Thyroid gland (tissue), 4 donors: ENCODE results near the gene RNF13.

Experiments used
- POLR2A ChIP-seq, 2 donors: fragments of 450-650 bp; IDR thresholded peaks; one replicate each; pipeline ENCODE4 v1.6.1; 2017; ENCODE audit warnings: antibody characterized with exemption in 2 of 2, mild to moderate bottlenecking in 2 of 2, moderate library complexity in 1 of 2
- TF ChIP-seq, protein P1 (sequence below), 6 experiments: fragments of 200-600 bp in 3 of 6; fragments of 450-650 bp in 3 of 6; sonication (generic) in 3 of 6; IDR thresholded peaks; one replicate each; pipeline ENCODE4 v1.5.1; 2016 to 2019; ENCODE audit warnings: antibody characterized with exemption in 6 of 6, mild to moderate bottlenecking in 2 of 6, inconsistent platforms in 1 of 6, moderate library complexity in 1 of 6

DNA sequence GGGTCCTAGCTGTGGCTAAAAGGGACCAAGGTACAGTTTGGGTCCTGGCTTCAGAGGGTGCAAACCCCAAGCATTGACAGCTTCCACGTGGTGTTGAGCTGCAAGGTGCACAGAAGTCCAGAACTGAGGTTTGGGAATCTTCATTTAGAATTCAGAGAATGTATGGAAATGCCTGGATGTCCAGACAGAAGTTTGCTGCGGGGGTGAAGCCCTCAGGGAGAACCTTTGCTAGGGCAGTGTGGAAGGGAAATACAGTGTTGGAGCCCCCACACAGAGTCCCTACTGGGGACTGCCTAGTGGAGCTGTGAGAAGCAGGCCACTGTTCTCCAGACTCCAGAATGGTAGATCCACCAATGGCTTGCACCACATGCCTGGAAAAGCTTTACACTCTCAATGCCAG lies 17.9 kb downstream of the RNF13 start:
- TF ChIP-seq, protein P1, sequence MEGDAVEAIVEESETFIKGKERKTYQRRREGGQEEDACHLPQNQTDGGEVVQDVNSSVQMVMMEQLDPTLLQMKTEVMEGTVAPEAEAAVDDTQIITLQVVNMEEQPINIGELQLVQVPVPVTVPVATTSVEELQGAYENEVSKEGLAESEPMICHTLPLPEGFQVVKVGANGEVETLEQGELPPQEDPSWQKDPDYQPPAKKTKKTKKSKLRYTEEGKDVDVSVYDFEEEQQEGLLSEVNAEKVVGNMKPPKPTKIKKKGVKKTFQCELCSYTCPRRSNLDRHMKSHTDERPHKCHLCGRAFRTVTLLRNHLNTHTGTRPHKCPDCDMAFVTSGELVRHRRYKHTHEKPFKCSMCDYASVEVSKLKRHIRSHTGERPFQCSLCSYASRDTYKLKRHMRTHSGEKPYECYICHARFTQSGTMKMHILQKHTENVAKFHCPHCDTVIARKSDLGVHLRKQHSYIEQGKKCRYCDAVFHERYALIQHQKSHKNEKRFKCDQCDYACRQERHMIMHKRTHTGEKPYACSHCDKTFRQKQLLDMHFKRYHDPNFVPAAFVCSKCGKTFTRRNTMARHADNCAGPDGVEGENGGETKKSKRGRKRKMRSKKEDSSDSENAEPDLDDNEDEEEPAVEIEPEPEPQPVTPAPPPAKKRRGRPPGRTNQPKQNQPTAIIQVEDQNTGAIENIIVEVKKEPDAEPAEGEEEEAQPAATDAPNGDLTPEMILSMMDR (IDR thresholded peaks at IDR 0.05): no peak
- no peak for TF ChIP-seq POLR2A (IDR thresholded peaks at IDR 0.05)
